Hypothalamus (tissue), 51 donors: ENCODE measurements around the gene VTI1B.
A peak's percentile ranks its signal among the peaks of the same experiment; 100 is the strongest.

Experiments
- DNase-seq, 51 donors: peaks; one replicate each; lab custom pipeline; 2025; lab: John Stamatoyannopoulos, UW

VTI1B gene

DNA sequence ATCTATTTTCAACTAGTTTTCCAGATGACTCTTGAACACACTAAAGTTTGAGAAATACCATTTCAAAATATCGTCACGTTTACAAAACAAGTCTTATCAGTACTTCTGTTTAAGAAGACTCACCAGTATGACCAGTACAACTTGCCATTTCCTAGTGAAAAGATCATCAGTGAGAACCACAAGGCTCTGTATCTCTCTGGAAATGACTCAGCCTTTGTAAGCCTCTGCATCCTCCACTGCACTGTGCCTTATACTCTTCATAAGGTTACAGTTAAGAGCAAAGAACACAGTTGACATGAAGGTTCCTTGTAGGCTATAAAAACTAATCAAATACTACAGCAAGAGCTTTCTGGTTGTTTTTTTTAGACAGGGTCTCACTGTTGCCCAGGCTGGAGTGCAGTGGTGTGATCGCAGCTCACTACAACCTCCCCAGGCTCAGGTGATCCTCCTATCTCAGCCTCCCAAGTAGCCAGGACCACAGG lies 5.7 kb upstream of the VTI1B start:
- no peak for DNase-seq

DNA sequence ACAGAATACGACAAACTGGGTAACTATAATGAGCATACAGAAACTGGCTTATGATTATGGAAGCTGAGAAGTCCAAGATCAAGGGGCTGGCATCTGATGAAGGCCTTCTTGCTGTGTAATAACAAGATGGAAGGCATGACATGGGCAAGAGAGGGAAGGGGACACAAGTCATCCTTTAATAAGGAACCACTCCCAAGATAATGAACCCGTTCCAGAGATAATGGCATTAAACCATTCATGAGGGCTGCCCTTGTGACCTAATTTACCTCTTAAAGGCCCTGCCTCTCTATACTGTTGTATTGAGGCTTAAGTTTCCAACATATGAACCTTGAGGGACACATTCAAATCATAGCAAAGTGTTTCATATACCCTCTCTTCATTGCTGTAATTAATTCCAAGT lies 4.6 kb upstream of the VTI1B start:
- no peak for DNase-seq

- DNase-seq, result no peak
These were observed 769 bp upstream of the VTI1B start for GRCh38 chr14:67675219-67675582.

DNA sequence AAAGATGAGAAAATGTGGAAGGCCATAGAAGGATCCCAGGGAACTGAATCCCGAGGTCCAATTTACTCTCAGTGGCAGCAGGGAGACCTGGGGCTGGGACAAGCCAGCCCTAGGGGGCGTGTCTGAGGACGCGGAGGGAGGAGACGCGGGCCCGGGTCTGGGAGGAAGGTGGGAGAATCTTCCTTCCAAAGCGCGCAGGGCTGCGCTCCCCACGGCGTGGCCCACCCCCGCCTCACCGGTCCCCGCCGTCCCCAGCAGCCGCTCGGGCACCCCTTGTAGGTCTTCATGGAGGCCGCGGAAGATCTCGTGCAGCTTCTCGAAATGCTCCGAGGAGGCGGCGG lies 323 bp downstream of the VTI1B start:
- DNase-seq, result peak in 46 of 51 donors; percentile 7 to 77 (median 54)

DNA sequence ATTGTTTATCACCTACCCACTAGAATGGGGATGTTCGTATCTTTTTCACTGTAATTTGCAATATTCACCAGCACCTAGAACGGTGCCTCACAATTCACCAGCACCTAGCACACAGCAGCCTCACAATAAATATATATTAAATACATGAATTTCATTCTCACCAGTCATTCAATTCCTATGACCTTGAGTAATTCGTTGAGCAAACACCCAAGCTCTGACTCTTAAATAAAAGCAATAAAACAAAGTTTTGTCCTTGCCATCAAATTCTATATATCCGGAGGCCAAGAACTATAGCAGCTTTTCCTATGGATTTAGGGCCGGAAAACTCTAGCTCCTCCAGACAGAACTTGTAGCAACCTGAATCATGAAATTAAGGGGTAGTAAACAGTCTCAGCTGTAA lies 981 bp downstream of the VTI1B start:
- DNase-seq, result no peak

DNA sequence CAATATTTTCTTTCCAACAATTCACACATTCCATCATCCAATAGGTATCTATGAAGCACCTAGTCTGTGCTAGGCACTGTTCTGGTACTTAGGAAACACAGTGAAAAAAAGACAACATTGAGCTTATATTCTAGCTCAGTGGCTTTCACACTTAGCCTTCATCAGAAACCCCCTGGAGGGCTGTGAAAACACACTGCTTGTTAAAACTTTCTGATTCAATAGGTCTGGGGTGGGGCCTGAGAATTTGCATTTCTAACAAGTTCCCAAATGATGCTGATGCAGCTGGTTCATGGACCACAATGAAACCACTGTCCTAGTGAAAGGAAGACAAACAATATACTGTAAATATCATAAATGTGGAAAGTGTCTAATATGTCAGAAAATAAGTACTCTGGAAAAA lies 5.9 kb downstream of the VTI1B start:
- DNase-seq, result no peak

- DNase-seq, result peak in 9 of 51 donors; percentile 2 to 46 (median 10)
These were observed 7.5 kb downstream of the VTI1B start for GRCh38 chr14:67666750-67667449.

- no peak for DNase-seq
These were observed 8.6 kb downstream of the VTI1B start for GRCh38 chr14:67665868-67666267.

- DNase-seq, result no peak
These were observed 10.8 kb downstream of the VTI1B start for GRCh38 chr14:67663633-67664032.

DNA sequence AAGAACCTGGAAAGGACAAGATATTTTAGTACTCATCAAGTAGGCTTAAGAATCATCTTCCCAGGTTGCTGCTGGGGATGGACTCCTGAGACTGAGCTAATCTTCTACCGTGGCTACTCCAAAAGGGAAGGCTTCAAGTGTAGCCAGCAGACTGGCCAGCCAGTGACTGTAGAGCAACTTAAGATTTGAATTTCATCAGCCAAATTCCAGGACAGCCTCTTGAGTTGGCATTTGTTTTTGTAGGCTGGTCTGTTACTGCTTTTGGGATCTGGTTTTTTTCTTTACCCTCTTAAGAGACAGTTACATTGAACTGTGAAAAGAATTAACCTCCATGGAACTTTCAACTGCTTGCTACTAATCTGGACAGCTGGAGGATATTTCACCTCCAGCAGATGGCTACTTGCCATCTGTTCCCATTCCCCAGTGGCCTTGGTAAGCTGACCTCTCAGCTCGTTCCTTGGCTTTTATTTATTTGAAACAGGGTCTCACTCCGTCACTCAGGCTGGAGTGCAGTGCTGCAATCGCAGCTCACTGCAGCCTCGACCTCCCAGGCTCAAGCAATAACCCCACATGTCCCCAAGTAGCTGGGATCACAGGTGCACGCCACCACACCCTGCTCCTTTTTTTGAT lies 20.7 kb downstream of the VTI1B start:
- no peak for DNase-seq

- no peak for DNase-seq
These were observed 22.2 kb downstream of the VTI1B start for GRCh38 chr14:67652189-67652588.

GRCh38 chr14:67650694-67651093 lies 23.7 kb downstream of the VTI1B start:
- no peak for DNase-seq

GRCh38 chr14:67650151-67650550 lies 24.3 kb downstream of the VTI1B start:
- peak in 2 of 51 donors; percentile 16 to 34 for DNase-seq

DNA sequence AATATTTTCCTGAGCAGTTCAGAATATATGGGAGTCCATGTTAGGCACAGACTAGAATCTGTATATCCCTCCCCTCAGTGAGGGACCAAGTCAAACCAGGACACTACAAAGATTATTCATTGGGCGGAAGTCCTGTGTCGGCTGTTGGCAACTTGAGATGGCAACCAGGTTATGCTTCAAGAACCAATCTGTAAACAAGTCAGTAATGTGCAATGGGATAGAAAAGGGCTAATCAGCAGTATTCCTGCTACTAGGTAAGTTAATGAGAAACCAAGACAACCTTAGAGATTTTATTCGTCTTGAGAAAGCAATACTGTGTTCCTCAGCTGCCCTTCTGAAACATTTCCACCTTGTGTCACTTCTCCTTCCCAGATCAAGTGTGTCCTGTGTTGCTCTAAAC lies 28.3 kb downstream of the VTI1B start:
- DNase-seq, result no peak

- DNase-seq, result no peak
These were observed 29.0 kb downstream of the VTI1B start for GRCh38 chr14:67645414-67645813.

DNA sequence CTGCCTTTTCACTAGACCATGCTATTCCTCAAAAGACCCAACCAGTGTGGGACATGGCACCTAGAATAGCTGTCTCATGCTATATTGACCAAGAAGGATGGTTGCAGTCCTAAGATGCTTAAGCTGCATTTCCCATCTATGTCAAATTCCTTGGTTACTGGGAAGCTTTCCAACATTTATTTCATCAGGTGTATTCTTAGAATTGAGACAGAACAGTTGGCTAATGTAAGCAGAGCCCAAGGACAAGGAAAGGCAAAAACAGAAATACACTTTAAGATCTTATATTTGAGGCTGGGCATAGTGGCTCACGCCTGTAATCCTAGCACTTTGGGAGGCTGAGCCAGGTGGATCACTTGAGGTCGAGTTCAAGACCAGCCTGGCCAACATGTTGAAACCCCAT lies 30.0 kb downstream of the VTI1B start:
- no peak for DNase-seq

DNA sequence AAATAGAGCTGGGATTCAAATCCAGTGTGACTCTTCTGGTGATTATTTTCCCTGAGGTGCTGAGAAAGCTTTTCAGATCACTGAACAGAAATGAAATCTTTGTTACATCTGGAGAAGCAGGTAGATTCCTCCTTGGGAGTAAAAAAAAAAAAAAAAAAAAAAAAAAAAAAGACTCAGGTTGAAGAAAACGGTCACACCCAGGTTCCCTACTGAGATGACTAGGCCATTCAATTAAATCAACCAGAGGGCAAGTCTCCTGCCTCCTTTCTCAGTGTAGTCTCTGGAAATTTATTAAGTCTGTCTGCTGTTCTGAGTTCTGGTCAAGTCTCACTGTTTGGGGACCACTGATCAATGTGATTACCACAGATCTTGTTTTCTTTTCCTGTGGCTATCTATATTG lies 30.7 kb downstream of the VTI1B start:
- no peak for DNase-seq

DNA sequence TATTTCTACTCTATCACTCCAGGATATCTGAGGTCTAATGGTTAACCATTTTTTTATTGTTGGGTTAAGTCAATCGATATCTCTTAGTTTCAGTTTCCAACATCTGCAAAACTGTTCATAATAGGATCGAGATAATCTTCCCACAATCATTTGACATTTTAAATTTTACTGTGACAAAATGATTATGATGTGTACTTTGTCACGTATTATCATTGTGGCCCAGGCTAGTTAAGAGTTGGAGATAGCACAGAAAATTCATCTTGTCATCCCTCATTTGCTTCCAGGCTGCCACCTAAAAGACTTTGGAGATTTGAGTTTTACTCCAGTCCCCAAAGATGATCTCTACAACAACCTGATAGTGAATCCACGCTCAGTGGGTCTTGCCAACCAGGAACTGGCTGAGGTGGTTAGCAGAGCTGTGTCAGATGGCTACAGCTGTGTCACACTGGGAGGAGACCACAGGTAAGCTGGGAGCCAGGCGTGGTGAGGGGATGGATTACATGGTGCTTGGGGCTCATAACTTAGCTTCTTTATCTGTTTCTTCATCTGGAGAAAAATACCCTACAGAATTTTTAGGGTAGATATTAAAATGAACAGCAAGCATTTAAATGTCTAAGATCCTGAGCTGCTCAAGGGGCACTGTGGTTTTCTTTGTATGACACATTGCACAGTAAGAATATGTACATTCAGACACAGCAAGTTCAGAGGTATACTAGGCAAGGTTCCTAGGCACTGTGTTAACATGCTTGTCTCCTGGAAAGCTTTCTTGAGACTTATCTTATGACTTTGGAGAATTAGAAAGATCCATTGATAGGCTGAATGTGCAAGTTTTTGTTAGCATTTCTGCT lies 32.3 kb downstream of the VTI1B start:
- no peak for DNase-seq

DNA sequence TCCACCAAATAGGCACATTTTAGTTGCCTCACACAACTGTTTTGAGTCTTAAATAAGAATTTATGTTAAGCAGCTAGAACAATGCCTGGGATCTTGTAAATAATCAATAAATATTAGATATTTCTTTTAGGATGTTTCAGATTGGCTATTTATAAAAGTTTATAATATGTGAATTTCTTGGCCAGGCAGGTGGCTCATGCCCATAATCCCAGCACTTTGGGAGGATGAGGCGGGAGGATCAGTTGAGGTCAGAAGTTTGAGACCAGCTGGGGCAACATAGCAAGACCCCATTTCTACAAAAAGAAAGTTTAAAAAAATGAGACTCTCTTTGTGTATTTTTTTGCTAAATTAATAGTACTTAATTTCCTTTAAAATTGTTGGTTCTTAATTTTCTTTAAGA lies 33.0 kb downstream of the VTI1B start:
- no peak for DNase-seq

DNA sequence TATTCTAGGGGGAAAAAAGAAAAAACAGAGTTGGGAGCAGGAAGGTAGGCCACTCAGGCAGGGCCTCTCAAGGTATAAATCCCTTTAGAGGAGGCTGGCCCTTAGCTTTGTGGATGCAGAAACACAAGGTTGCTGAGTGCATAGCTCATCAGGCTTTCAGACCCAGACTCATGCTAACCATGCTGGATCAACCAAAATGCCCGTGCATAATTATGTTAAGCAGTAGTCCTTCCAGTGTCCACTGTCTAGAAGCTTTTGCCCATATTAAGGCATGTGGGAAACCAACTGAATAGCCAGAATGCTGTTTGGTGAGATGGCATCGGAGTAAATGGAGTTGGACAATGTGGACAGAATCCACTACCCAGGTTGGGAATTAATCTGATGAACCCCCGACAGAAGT lies 35.8 kb downstream of the VTI1B start:
- no peak for DNase-seq

GRCh38 chr14:67636361-67636919 lies 38.0 kb downstream of the VTI1B start:
- no peak for DNase-seq
